SK-N-SH treated with all-trans-retinoic acid at 6 μM for 48 hours (cell line): ENCODE results near the gene ANAPC4.

ENCODE experiments used
- ATAC-seq: fragments of 200-7000 bp; cut with Tn5 transposase; 3 replicates; pipeline ENCODE4 v1.9.1; 2020; ENCODE audit warnings: mild to moderate bottlenecking, moderate library complexity
- ARNTL ChIP-seq: fragments of 450-650 bp; formaldehyde crosslinking; IDR thresholded peaks from 2 replicates; pipeline ENCODE4 v1.5.0; 2020; ENCODE audit warnings: low read depth, mild to moderate bottlenecking, moderate library complexity, borderline replicate concordance
- BACH2 ChIP-seq: fragments of 250-450 bp; sonication (Bioruptor Pico); IDR thresholded peaks from 2 replicates; pipeline ENCODE4 v1.9.0; 2021; ENCODE audit warnings: mild to moderate bottlenecking, borderline replicate concordance
- CREB5 ChIP-seq: fragments of 250-450 bp; sonication (Bioruptor Pico); IDR thresholded peaks from 2 replicates; pipeline ENCODE4 v1.5.1; 2020; ENCODE audit warnings: low read depth, mild to moderate bottlenecking, moderate library complexity
- CSDC2 ChIP-seq: fragments of 250-450 bp; sonication (Bioruptor Pico); IDR thresholded peaks from 2 replicates; pipeline ENCODE4 v1.5.0; 2020; ENCODE audit warnings: mild to moderate bottlenecking, moderate library complexity
- CSRNP3 ChIP-seq: fragments of 250-450 bp; sonication (Bioruptor Pico); IDR thresholded peaks from 2 replicates; pipeline ENCODE4 v1.5.1; 2021; ENCODE audit warnings: mild to moderate bottlenecking, moderate library complexity
- ESRRG ChIP-seq: fragments of 250-450 bp; sonication (Bioruptor Pico); IDR thresholded peaks from 2 replicates; pipeline ENCODE4 v1.6.1; 2021; ENCODE audit warnings: mild to moderate bottlenecking
- GLIS3 ChIP-seq: fragments of 250-450 bp; sonication (Bioruptor Pico); IDR thresholded peaks from 2 replicates; pipeline ENCODE4 v1.5.0; 2020; ENCODE audit warnings: mild to moderate bottlenecking, moderate library complexity
- OSR1 ChIP-seq: fragments of 250-450 bp; sonication (Bioruptor Pico); IDR thresholded peaks from 2 replicates; pipeline ENCODE4 v1.8.0; 2022; ENCODE audit warnings: moderate library complexity, mild to moderate bottlenecking, inconsistent platforms
- PATZ1 ChIP-seq: fragments of 250-450 bp; sonication (Bioruptor Pico); IDR thresholded peaks from 2 replicates; pipeline ENCODE4 v1.8.0; 2020; ENCODE audit warnings: mild to moderate bottlenecking, moderate library complexity, borderline replicate concordance
- POU6F1 ChIP-seq: fragments of 250-450 bp; sonication (Bioruptor Pico); IDR thresholded peaks from 2 replicates; pipeline ENCODE4 v1.8.0; 2021; ENCODE audit warnings: low read depth, mild to moderate bottlenecking, moderate library complexity, borderline replicate concordance
- PPARA ChIP-seq: fragments of 250-450 bp; sonication (Bioruptor Pico); IDR thresholded peaks from 2 replicates; pipeline ENCODE4 v1.5.0; 2020; ENCODE audit warnings: mild to moderate bottlenecking, borderline replicate concordance
- RARB ChIP-seq: fragments of 250-450 bp; sonication (Bioruptor Pico); IDR thresholded peaks from 2 replicates; pipeline ENCODE4 v1.8.0; 2021; ENCODE audit warnings: mild to moderate bottlenecking, moderate library complexity
- SNAI2 ChIP-seq: fragments of 250-450 bp; sonication (Bioruptor Pico); IDR thresholded peaks from 2 replicates; pipeline ENCODE4 v1.5.0; 2020; ENCODE audit warnings: mild to moderate bottlenecking, moderate library complexity
- TCF4 ChIP-seq: fragments of 250-450 bp; sonication (Bioruptor Pico); IDR thresholded peaks from 2 replicates; pipeline ENCODE4 v1.8.0; 2021; ENCODE audit warnings: mild to moderate bottlenecking, moderate library complexity, borderline replicate concordance
- TOX ChIP-seq: fragments of 250-450 bp; sonication (Bioruptor Pico); IDR thresholded peaks from 2 replicates; pipeline ENCODE4 v1.8.0; 2021; ENCODE audit warnings: mild to moderate bottlenecking, moderate library complexity, borderline replicate concordance
- TSHZ2 ChIP-seq: fragments of 250-450 bp; sonication (Bioruptor Pico); IDR thresholded peaks from 2 replicates; pipeline ENCODE4 v1.5.0; 2020; ENCODE audit warnings: mild to moderate bottlenecking, moderate library complexity
- ZC3H10 ChIP-seq: fragments of 250-450 bp; sonication (Bioruptor Pico); IDR thresholded peaks from 2 replicates; pipeline ENCODE4 v1.5.1; 2021; ENCODE audit warnings: mild to moderate bottlenecking, moderate library complexity
- ZFP30 ChIP-seq: fragments of 450-650 bp; formaldehyde crosslinking; IDR thresholded peaks from 2 replicates; pipeline ENCODE4 v1.5.0; 2022; ENCODE audit warnings: mild to moderate bottlenecking, moderate library complexity
- ZNF565 ChIP-seq: fragments of 450-650 bp; formaldehyde crosslinking; conservative IDR thresholded peaks from 2 replicates; pipeline ENCODE4 v1.5.0; 2020; ENCODE audit warnings: low read depth, mild to moderate bottlenecking, moderate library complexity
- ZNF70 ChIP-seq: fragments of 450-650 bp; formaldehyde crosslinking; IDR thresholded peaks from 2 replicates; pipeline ENCODE4 v1.5.0; 2020; ENCODE audit warnings: mild to moderate bottlenecking, moderate library complexity
- ZNF8 ChIP-seq: fragments of 450-650 bp; formaldehyde crosslinking; IDR thresholded peaks from 2 replicates; pipeline ENCODE4 v1.5.0; 2020; ENCODE audit warnings: mild to moderate bottlenecking, moderate library complexity

Gene ANAPC4

GRCh38 chr4:25405453-25405852 lies 28.4 kb downstream of the ANAPC4 start:
- TF ChIP-seq POU6F1, result no peak
- TF ChIP-seq ZNF70 (CRISPR knock-in tag), result no peak
- TF ChIP-seq CSDC2 (CRISPR knock-in tag), result no peak
- TF ChIP-seq TSHZ2 (CRISPR knock-in tag), result no peak
- no peak for TF ChIP-seq SNAI2 (CRISPR knock-in tag)
- TF ChIP-seq CSRNP3 (CRISPR knock-in tag), result no peak
- TF ChIP-seq TOX (CRISPR knock-in tag), result no peak
- no peak for TF ChIP-seq ARNTL (CRISPR knock-in tag)
- TF ChIP-seq PPARA (CRISPR knock-in tag), result no peak
- TF ChIP-seq TCF4, result no peak
- no peak for TF ChIP-seq BACH2 (CRISPR knock-in tag)
- ATAC-seq, result no peak

- no peak for TF ChIP-seq CSRNP3 (CRISPR knock-in tag)
- no peak for TF ChIP-seq BACH2 (CRISPR knock-in tag)
- no peak for TF ChIP-seq RARB (CRISPR knock-in tag)
- no peak for TF ChIP-seq ZC3H10
- TF ChIP-seq ZNF565 (CRISPR knock-in tag), result no peak
- TF ChIP-seq TCF4, result no peak
- no peak for TF ChIP-seq SNAI2 (CRISPR knock-in tag)
- TF ChIP-seq GLIS3 (CRISPR knock-in tag), result no peak
- no peak for TF ChIP-seq ZNF70 (CRISPR knock-in tag)
- no peak for TF ChIP-seq POU6F1
- no peak for TF ChIP-seq CREB5 (CRISPR knock-in tag)
- no peak for TF ChIP-seq CSDC2 (CRISPR knock-in tag)
- TF ChIP-seq PATZ1 (CRISPR knock-in tag), result no peak
- no peak for TF ChIP-seq OSR1 (CRISPR knock-in tag)
- TF ChIP-seq ESRRG (CRISPR knock-in tag), result no peak
- TF ChIP-seq ZFP30, result no peak
- TF ChIP-seq ZNF8 (CRISPR knock-in tag), result no peak
- ATAC-seq, result no peak
Measured at GRCh38 chr4:25406081-25406692, 29.1 kb downstream of the ANAPC4 start.
